Kidney (tissue), 14 donors: Measurements from ENCODE around the gene SNAPC4. TPM values are rescaled to one million over a fixed set of nuclear protein-coding genes. Genes with fewer than 3 reads are reported as not detected.

Source experiments
- DNase-seq, 5 donors: peaks; one replicate each; pipeline ENCODE4 v3.0.0-alpha.2; 2013 to 2020
- FAIRE-seq: peaks from 2 replicates; lab custom pipeline; 2012; peaks lifted over from hg19 to GRCh38; lab: Jason Lieb, UNC
- H3K27ac ChIP-seq, 2 donors: one replicate each; pipeline ENCODE4 v1.7.0; 2013; ENCODE audit warnings: low read depth in 2 of 2, low read length in 2 of 2, inconsistent platforms in 1 of 2
- H3K27me3 ChIP-seq: one replicate; pipeline ENCODE4 v1.7.1; 2013; ENCODE audit warnings: low read length, inconsistent platforms; ENCODE audit not compliant: control insufficient read depth, insufficient read depth
- H3K36me3 ChIP-seq, 3 donors: one replicate each; pipeline versions ENCODE4 v1.7.0 to v1.7.1; 2013; ENCODE audit warnings: low read length in 3 of 3, control low read depth in 1 of 3, inconsistent platforms in 1 of 3; ENCODE audit not compliant: insufficient read depth in 3 of 3, control insufficient read depth in 2 of 3
- H3K4me1 ChIP-seq, 3 donors: one replicate each; pipeline versions ENCODE4 v1.7.0 to v1.7.1; 2013; ENCODE audit warnings: low read length in 3 of 3, inconsistent platforms in 1 of 3, low read depth in 1 of 3; ENCODE audit not compliant: control insufficient read depth in 2 of 3, insufficient read depth in 2 of 3
- H3K4me3 ChIP-seq, 3 donors: one replicate each; pipeline versions ENCODE4 v1.7.0 to v1.8.1; 2013; ENCODE audit warnings: low read length in 3 of 3, control low read depth in 1 of 3, inconsistent platforms in 1 of 3
- H3K9ac ChIP-seq, 3 donors: one replicate each; pipeline versions ENCODE4 v1.7.0 to v1.7.1; 2013; ENCODE audit warnings: low read length in 3 of 3, control low read depth in 1 of 3, inconsistent platforms in 1 of 3
- H3K9me3 ChIP-seq, 3 donors: one replicate each; pipeline versions ENCODE4 v1.7.0 to v1.7.1; 2013; ENCODE audit warnings: low read length in 3 of 3, control low read depth in 1 of 3, inconsistent platforms in 1 of 3; ENCODE audit not compliant: control insufficient read depth in 2 of 3, insufficient read depth in 1 of 3
- intact Hi-C: fragments of 100-400 bp; cut with DNase I; formaldehyde crosslinking; loops from one replicate; pipeline ENCODE4 v1.11.1; 2022
- polyA plus RNA-seq: library from polyadenylated mRNA; stranded (reverse); fragments of 350-450 nt; fragmentation: Illumina TruSeq; extraction: RNeasy Lipid Tissue Mini Kit (QIAGEN cat#74804); gene quantifications from one replicate; pipeline ENCODE4 v1.2.3, GENCODE V29; 2014; ENCODE audit warnings: low read depth, low replicate concordance; ENCODE audit not compliant: insufficient read depth
- total RNA-seq: library from RNA; stranded (reverse); fragmentation: NEBNext Ultra II Directional; extraction: Animal tissue kit (Norgen Biotek cat#: 25700); gene quantifications from one replicate; pipeline ENCODE4 v1.2.1, GENCODE V29; 2021
- TF ChIP-seq, protein P1 (sequence below): IDR thresholded peaks from 3 replicates; pipeline ENCODE4 v1.5.1; 2012; ENCODE audit warnings: mild to moderate bottlenecking, moderate library complexity, borderline replicate concordance; ENCODE audit not compliant: insufficient read depth; ENCODE audit errors: extremely low read depth
- donor health status: control.
- donor health status: control.
- donor health status: control.
- donor health status: control.
- donor health status: control.
- donor health status: DM: yes; HTN: yes; CAD: no.
- donor health status: Normal renal cell carcinoma (clear cell type).

The SNAPC4 gene
- total and polyA plus RNA-seq, 2 donors from 2014 or later, result 3.2 to 11.0 TPM

DNA sequence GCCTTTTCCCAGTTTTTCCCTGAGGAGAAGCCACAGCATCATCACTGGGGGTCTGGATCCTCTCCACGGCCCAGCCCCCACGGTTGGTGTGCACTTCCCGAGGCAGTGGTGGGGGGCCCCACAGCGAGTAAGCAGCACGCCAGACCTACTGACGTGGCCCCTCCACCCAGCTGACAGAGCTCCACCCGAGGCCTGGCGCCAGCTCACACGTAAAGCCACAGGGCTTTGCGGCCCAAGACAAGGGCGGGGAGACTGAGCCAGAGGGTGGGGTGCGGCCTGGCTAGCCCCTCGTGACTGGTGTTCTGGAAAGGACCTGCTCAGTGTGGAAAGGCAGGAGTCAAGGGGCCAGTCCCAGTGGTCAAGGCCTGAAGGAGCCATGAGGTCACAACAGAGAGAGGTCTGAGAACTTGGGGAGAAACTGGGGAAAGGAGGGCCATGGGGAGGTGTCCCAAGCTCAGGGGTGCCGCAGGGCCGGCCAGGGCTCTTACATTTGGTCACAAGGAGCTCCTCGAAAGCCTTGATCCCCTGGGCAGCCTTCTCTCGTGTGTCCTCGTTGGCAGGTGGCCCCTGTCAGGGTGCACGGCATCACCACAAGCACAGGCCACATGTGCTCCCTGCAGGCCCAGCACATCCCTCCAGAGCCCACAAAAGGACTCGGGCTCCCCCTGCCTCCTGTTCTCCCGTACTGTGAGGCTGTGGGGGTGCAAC, 5.5 kb downstream of the SNAPC4 start:
- intact Hi-C loops, result no loop called here
- Histone ChIP-seq H3K27ac (no peak overlapping the region), H3K4me3 (no peak overlapping the region), H3K4me1 (peaks cover 0 to 8% (median 4%) of the 10 kb centered on the region in 3 donors), H3K9ac (no peak overlapping the region), H3K36me3 (peaks cover 0 to 35% (median 22%) of the 10 kb centered on the region in 3 donors), H3K9me3 (no peaks in the 10 kb centered on the region), H3K27me3 (no peaks in the 10 kb centered on the region)
- DNase-seq (no peak), FAIRE-seq (no peak)
- TF ChIP-seq, protein P1, sequence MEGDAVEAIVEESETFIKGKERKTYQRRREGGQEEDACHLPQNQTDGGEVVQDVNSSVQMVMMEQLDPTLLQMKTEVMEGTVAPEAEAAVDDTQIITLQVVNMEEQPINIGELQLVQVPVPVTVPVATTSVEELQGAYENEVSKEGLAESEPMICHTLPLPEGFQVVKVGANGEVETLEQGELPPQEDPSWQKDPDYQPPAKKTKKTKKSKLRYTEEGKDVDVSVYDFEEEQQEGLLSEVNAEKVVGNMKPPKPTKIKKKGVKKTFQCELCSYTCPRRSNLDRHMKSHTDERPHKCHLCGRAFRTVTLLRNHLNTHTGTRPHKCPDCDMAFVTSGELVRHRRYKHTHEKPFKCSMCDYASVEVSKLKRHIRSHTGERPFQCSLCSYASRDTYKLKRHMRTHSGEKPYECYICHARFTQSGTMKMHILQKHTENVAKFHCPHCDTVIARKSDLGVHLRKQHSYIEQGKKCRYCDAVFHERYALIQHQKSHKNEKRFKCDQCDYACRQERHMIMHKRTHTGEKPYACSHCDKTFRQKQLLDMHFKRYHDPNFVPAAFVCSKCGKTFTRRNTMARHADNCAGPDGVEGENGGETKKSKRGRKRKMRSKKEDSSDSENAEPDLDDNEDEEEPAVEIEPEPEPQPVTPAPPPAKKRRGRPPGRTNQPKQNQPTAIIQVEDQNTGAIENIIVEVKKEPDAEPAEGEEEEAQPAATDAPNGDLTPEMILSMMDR, result no peak

DNA sequence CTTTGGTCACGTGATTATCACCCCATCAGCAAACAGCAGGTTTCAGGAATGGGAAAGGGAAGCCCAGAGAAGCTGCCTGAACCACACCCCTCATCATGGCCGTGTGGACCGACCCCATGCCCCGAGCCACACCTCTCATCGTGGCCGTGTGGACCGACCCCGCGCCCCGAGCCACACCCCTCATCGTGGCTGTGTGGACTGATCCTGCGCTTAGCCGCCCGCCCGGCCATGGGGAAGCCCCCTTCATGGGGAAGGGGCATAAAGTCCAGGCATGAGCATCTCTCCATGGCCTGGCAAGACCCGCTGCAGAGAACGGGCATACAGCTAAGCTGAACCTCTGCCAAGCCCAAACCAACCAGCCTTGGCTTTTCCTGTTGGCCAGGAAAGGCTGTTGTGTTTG, 6.4 kb downstream of the SNAPC4 start:
- H3K9ac ChIP-seq, result no peak overlapping the region
- no peak overlapping the region for H3K27ac ChIP-seq
- peaks cover 0 to 44% (median 27%) of the 10 kb centered on the region in 3 donors for H3K36me3 ChIP-seq
- DNase-seq, result peak in 1 of 5 donors; percentile 73
- FAIRE-seq, result no peak
- H3K9me3 ChIP-seq, result no peaks in the 10 kb centered on the region
- H3K4me3 ChIP-seq, result no peak overlapping the region
- TF ChIP-seq, protein P1, result no peak
- no peaks in the 10 kb centered on the region for H3K4me1 ChIP-seq
- intact Hi-C loops, result no loop called here
- H3K27me3 ChIP-seq, result no peaks in the 10 kb centered on the region

DNA sequence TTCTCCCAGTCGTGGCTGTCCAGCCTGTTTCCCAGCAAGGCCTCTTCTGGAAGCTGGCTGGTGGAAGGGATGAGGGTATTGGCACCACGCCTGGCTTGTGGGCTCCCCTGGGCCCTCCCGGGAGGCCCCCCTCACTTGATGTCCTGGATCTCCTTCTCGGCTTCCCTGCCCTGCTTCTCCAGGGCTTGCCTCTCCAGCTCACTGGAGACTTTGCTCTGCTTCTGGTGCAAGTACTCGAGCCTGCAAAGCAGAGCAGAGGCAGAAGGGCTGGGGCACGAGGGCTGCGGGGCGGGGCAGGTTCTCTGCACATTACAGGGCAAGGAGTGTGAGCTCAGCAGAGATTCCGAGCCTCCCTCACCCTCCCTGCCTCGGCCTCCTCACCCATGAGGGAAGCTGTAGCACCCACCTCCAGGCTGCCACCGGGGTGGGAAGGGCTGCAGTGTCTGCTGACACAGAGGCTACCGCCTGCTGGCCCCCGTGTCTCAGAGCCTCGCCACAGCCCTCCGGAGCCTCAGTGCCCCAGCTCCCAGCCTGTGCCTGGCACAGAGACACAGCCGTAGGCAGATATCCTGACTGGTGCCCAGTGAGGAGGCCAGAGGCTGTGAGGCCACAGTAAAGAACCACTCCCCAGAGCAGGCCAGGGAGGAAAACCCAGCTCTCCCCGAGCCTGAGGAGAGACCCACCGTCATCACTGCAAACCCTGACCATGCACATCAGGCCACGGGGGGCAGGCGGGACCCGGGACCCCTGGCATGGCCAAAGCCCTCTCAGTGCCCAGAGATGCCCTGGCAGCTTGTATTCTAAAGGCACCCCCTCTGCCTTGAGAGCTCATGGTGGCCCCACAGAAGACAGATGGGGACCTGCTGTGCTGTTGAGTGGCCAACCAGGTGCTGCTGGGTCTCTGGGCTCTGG, 7.2 kb downstream of the SNAPC4 start:
- Histone ChIP-seq H3K9ac (no peak overlapping the region), H3K4me1 (no peaks in the 10 kb centered on the region), H3K27me3 (no peaks in the 10 kb centered on the region), H3K36me3 (peaks cover 0 to 49% (median 27%) of the 10 kb centered on the region in 3 donors), H3K9me3 (no peaks in the 10 kb centered on the region), H3K27ac (no peak overlapping the region), H3K4me3 (no peak overlapping the region)
- intact Hi-C loops, result no loop called here
- TF ChIP-seq, protein P1, result no peak
- DNase-seq (peak in 1 of 5 donors; percentile 56), FAIRE-seq (no peak)
